ENCODE measurements around the gene MAS1L. TPM values are rescaled to one million over a fixed set of nuclear protein-coding genes. Genes with fewer than 3 reads are reported as not detected.

Gene MAS1L
- total and polyA plus RNA-seq, 3 donors from 2014 or later, result not detected

DNA sequence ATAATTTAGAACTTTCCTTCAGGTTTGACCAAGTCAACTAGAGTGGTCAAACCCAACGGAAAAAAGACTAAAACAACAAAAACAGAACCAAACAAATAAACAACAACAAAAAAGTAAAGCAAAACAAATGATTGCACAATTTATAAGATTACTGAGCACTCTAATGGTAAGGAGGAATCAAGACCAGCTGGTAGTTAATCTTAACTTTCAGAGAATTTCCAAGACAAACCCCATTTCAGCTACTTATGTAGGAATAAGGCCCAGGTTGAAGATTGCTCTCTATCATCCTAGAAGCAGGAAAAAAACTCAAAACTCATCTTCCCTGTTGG lies 37.5 kb upstream of the MAS1L start:
- H3K27ac ChIP-seq, result no peak overlapping the region
- H3K4me1 ChIP-seq, result no peaks in the 10 kb centered on the region
- TF ChIP-seq POLR2A (IDR thresholded peaks at IDR 0.05), result no peak
- TF ChIP-seq, protein P1, sequence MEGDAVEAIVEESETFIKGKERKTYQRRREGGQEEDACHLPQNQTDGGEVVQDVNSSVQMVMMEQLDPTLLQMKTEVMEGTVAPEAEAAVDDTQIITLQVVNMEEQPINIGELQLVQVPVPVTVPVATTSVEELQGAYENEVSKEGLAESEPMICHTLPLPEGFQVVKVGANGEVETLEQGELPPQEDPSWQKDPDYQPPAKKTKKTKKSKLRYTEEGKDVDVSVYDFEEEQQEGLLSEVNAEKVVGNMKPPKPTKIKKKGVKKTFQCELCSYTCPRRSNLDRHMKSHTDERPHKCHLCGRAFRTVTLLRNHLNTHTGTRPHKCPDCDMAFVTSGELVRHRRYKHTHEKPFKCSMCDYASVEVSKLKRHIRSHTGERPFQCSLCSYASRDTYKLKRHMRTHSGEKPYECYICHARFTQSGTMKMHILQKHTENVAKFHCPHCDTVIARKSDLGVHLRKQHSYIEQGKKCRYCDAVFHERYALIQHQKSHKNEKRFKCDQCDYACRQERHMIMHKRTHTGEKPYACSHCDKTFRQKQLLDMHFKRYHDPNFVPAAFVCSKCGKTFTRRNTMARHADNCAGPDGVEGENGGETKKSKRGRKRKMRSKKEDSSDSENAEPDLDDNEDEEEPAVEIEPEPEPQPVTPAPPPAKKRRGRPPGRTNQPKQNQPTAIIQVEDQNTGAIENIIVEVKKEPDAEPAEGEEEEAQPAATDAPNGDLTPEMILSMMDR (IDR thresholded peaks at IDR 0.05), result no peak
- H3K27me3 ChIP-seq, result no peaks in the 10 kb centered on the region
- H3K4me3 ChIP-seq, result no peak overlapping the region
- no peaks in the 10 kb centered on the region for H3K36me3 ChIP-seq (ENCODE audit: low read depth, missing control alignments)
- no peak for DNase-seq
- 3 to 33% methylated on average over 1 of the region's 1 CpG for WGBS, 2 donors
- intact Hi-C loops (cut with DNase I; ENCODE audit: low total_unique reads), result no loop called here
- H3K9me3 ChIP-seq, result no peaks in the 10 kb centered on the region

DNA sequence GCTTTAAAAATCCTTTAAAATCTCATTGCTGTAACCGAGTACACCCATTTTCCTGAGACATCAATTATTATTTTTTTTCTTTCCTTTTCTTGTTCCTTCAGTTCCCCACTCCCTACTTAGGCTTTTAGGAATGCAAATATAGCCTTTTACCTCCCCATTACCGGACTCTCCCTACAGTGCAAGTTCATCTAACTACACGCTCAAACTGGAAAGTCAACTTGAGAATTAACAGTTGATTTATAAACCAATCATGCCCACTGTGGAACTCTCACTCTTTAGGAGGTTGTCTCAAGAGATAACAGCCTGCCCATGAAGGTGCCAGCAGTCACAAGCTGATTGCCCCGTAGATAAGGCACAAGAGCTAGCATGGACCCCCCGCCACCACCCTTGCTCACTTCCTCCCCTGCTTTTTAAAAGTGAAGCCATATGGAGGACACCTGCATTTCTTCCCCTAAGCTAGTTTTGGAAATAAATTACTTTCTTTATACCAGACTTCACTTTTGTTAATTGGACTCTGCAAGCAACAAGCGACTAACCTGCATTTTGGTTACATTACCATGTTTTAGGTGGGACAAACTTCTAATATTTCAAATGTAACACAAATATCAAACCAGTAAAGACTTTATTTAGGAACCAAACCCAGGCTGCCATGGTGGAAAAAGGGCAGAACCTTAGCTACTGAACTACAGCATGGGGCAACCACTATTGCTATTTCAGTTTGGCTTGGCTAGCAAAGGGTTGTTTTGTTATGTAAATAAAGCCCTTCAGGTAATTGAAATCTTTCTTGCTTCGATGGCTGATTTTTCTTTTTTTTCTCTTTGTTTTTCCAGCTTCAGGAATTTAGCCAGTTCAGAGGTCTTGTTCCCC lies 36.9 kb upstream of the MAS1L start:
- Histone ChIP-seq H3K27ac (no peak overlapping the region), H3K4me1 (no peaks in the 10 kb centered on the region), H3K4me3 (no peak overlapping the region), H3K36me3 (ENCODE audit: low read depth, missing control alignments) (no peaks in the 10 kb centered on the region), H3K27me3 (no peaks in the 10 kb centered on the region), H3K9me3 (no peaks in the 10 kb centered on the region)
- WGBS, 2 donors, result 82 to 84% methylated on average over 7 of the region's 7 CpGs
- no peak for DNase-seq
- intact Hi-C loops (cut with DNase I; ENCODE audit: low total_unique reads), result no loop called here
- TF ChIP-seq, protein P1 (IDR thresholded peaks at IDR 0.05), result no peak
- no peak for TF ChIP-seq POLR2A (IDR thresholded peaks at IDR 0.05)

DNA sequence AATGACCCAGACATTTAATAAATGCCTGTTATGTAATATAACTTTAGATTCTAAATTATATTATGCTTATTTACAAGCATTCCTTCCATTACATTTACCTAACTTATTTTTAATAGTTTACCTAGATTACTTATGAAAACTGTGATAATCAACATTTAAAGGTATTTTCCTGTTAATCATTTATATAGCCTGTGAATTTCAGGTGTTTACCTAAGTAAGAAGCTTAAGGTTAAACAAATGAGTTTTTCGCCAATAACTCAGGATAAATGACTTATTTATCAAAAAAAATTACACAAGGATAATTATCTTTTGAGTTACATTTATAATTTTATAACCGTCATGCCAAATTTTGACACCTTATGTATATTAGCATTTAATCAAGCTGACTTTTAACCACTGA lies 36.3 kb upstream of the MAS1L start:
- 92 to 94% methylated on average over 2 of the region's 2 CpGs for WGBS, 2 donors
- H3K9me3 ChIP-seq, result no peaks in the 10 kb centered on the region

DNA sequence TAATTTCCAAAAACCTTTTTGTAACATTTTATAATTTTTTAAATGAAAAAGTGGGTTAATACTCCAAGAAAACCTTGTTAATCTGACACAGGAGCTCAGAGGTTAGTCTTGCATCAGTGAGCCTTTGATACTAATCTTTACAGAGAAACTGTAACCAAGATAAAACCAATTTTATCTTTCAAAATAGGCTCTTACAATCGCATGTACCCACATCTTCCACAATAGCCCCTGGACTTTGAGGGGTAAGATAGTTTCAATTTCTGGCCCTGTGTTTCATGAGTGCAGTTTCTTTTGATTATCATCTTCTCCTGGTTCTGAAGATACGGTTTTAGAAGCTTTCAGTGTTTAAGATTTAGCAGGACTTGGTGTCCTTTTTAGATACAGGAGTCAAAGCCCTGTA lies 34.5 kb upstream of the MAS1L start:
- intact Hi-C loops (cut with DNase I; ENCODE audit: low total_unique reads), result no loop called here
- no peaks in the 10 kb centered on the region for H3K9me3 ChIP-seq
- no peaks in the 10 kb centered on the region for H3K36me3 ChIP-seq (ENCODE audit: low read depth, missing control alignments)
- DNase-seq, result no peak
- WGBS, 2 donors, result 62 to 64% methylated on average over 2 of the region's 2 CpGs
- TF ChIP-seq POLR2A (IDR thresholded peaks at IDR 0.05), result no peak
- TF ChIP-seq, protein P1 (IDR thresholded peaks at IDR 0.05), result no peak
- H3K27me3 ChIP-seq, result no peaks in the 10 kb centered on the region
- H3K27ac ChIP-seq, result no peak overlapping the region
- H3K4me1 ChIP-seq, result no peaks in the 10 kb centered on the region
- no peak overlapping the region for H3K4me3 ChIP-seq

More for the DNA sequence above, 36.3 kb upstream of the MAS1L start:
- H3K4me1 ChIP-seq, result no peaks in the 10 kb centered on the region
- H3K27ac ChIP-seq, result no peak overlapping the region
- H3K4me3 ChIP-seq, result no peak overlapping the region
- intact Hi-C loops (cut with DNase I; ENCODE audit: low total_unique reads), result no loop called here
- no peak for DNase-seq
- TF ChIP-seq, protein P1 (IDR thresholded peaks at IDR 0.05), result no peak
- TF ChIP-seq POLR2A (IDR thresholded peaks at IDR 0.05), result no peak
- H3K36me3 ChIP-seq (ENCODE audit: low read depth, missing control alignments), result no peaks in the 10 kb centered on the region
- H3K27me3 ChIP-seq, result no peaks in the 10 kb centered on the region
